GM21786 (cell line): ENCODE data around the gene YWHAE.
"Not testable (repeated sequence)": the region's sequence is repeated elsewhere in the genome, so short reads cannot be mapped to it uniquely, and the experiment has no call there.

Experiments
- ATAC-seq: cut with Tn5 transposase; IDR thresholded peaks from one replicate; pipeline ENCODE4 v1.9.1; 2021; ENCODE audit not compliant: unreplicated experiment

Gene YWHAE

GRCh38 chr17:1413281-1413791, 13.3 kb upstream of the YWHAE start:
- ATAC-seq: no peak

- ATAC-seq: no peak
Observed at GRCh38 chr17:1412185-1413110, 12.4 kb upstream of the YWHAE start.

- no peak for ATAC-seq
Observed at GRCh38 chr17:1402262-1402586, 2.2 kb upstream of the YWHAE start.

- ATAC-seq: no peak
Observed at GRCh38 chr17:1398931-1399678, 917 bp downstream of the YWHAE start.

GRCh38 chr17:1398028-1398427, 2.0 kb downstream of the YWHAE start:
- ATAC-seq: no peak

- not testable (repeated sequence) for ATAC-seq
Observed at GRCh38 chr17:1395876-1396665, 4.0 kb downstream of the YWHAE start.

- ATAC-seq: no peak
Observed at GRCh38 chr17:1391577-1391976, 8.4 kb downstream of the YWHAE start.

GRCh38 chr17:1390432-1391367, 9.3 kb downstream of the YWHAE start:
- no peak for ATAC-seq

GRCh38 chr17:1387490-1388227, 12.4 kb downstream of the YWHAE start:
- not testable (repeated sequence) for ATAC-seq

GRCh38 chr17:1386675-1387190, 13.3 kb downstream of the YWHAE start:
- ATAC-seq: not testable (repeated sequence)

GRCh38 chr17:1386265-1386664, 13.8 kb downstream of the YWHAE start:
- no peak for ATAC-seq

GRCh38 chr17:1385861-1386260, 14.2 kb downstream of the YWHAE start:
- ATAC-seq: no peak

GRCh38 chr17:1384905-1385435, 15.1 kb downstream of the YWHAE start:
- ATAC-seq: no peak

- no peak for ATAC-seq
Observed at GRCh38 chr17:1379930-1380313, 20.1 kb downstream of the YWHAE start.

- no peak for ATAC-seq
Observed at GRCh38 chr17:1379208-1379929, 20.7 kb downstream of the YWHAE start.

GRCh38 chr17:1378476-1378860, 21.6 kb downstream of the YWHAE start:
- not testable (repeated sequence) for ATAC-seq

GRCh38 chr17:1377334-1377733, 22.7 kb downstream of the YWHAE start:
- no peak for ATAC-seq

GRCh38 chr17:1376061-1376460, 24.0 kb downstream of the YWHAE start:
- no peak for ATAC-seq
